ENCODE results near the gene CCDC190. TPM values are rescaled to one million over a fixed set of nuclear protein-coding genes. Genes with fewer than 3 reads are reported as not detected.
"Not testable (repeated sequence)": the region's sequence is repeated elsewhere in the genome, so short reads cannot be mapped to it uniquely, and the experiment has no call there.

Gene CCDC190
- polyA plus RNA-seq, 12 donors: 2.6 to 16.3 (median 7.5) TPM; not detected in 2

DNA sequence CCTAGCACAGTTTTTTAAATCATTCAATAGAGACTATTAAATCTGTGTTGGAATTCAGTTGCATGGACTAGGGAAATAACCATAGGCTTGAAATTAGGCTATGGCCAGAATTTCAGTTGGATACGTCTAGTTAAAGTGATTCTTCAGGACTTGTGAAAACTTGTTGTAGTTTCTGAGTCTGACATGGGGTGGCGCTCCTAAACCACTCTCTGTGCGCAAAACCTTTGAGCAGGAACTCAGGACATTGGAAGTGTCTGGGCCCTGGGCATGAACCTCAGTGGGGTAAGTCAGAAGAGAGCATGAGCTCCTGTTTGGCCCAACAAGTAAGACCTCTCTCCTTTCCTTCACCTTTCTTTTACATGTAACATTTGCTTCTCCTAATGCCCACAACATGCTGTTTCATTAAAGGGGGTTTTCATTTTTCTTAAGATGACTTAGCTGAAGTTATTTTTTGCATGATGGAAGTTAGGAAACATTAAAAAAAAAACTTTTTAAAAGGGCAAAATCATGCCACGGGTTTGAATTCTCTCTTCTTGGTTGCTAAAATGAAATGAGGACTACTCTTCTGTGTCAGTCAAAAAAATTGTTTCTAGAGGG, 17.1 kb upstream of the CCDC190 start:
- DNase-seq: peak; percentile 31

DNA sequence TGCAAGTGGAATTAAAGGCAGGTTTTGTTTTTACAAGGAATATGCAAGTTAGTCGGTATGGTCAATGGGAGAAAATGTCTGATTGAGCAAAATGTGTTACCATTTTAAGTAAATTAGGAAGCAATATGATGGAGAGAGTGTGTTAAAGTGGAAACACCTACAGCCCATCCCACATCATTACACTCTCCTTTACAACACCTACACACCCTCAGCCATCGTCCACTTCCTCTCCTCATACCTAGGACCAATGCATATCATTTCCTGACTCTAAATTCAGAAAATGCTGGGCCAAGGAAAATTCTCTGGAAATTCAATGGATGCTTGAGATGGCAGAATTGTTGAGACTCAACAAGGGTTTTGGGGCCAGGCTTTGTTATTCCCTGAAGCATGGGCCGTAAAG, 16.4 kb upstream of the CCDC190 start:
- no peak for DNase-seq

DNA sequence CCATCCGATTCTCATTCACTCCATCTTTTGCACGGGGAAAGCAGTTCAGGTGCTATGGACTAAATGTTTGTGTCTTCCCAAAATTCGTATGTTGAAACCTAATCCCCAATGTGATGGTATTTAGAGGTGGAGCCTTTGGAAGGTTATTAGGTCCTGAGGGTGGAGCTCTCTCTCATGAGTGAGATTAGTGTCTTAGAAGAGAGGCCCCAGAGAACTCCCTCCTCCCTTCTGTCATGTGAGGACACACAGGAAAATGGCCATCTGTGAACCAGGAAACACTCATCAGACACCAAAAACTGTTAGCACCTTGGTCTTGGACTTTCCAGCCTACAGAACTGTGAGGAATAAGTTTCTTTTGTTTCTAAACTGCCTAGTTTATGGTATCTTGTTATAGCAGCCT, 15.8 kb upstream of the CCDC190 start:
- DNase-seq: no peak

DNA sequence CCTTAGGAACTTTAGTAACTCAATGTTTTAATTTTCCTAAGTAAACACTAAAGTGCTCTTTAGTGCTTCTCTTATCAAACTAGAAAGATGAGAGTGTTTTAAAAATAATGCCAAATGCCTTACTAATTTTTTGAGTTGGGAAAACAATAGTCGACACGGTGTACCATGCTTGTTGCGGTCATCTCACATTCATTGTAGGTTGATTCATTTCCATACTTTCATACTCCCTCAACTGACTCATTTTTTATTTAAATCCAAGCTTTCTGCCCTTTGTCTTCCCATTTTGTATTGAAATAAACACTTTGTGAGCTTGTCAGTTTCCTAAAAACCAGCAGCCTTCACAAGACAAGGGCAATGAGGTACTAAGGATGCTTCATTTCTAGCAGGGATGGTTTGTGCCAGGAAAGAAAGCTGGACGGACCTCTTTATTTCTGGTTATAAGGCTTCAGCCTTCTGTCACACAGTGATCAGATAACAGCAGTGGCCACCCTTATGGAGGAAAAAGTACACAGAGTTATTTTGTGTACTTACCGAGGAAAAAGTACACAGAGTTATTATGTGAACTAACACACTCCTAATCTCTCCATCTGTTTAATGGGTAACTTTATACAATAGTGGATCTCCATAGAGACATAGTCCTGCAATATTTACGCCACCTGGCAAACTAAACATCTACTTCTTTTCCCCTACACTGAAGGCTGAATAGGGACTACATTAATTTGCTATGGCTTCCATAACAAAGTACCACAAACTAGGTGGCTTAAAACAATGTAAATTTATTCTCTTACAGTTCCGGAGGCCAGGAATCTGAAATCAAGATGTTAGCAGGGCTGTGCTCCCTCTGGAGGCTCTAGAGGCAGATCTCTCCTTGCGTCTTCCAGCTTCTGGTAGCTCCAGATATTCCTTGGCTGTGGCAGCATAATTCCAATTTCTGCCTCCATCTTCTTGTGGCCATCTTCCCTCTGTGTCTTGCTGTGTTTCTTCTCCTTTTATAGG, 13.0 kb upstream of the CCDC190 start:
- DNase-seq: no peak

DNA sequence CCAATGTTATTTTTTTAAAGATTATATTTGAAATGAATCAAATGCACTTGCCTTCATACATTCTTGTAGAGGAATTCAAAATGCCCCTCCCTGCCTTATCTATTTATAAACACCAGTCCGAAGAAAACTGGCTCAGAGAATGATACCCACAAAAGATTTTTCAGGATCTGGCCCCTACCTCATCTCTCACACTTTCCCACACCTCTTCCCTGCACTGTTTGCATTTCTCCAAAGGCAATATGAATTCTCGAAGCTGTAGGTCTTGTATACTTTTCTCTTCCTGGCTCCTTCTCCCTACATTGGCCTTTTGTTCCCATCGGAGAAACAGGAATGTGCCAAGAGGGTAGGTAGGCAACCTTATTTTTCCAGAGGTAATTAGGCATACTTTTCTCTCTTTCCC, 12.0 kb upstream of the CCDC190 start:
- DNase-seq: no peak

DNA sequence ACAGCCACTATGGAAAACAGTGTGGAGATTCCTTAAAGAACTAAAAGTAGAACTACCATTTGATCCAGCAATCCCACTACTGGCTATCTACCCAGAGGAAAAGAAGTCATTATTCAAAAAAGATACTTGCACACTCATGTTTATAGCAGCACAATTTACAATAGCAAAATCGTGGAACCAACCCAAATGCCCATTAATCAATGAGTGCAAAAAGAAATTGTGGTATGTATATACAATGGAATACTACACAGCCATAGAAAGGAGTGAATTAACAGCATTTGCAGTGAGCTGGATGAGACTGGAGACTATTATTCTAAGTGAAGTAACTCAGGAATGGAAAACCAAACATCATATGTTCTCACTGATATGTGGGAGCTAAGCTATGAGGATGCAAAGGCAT, 10.4 kb upstream of the CCDC190 start:
- not testable (repeated sequence) for DNase-seq

DNA sequence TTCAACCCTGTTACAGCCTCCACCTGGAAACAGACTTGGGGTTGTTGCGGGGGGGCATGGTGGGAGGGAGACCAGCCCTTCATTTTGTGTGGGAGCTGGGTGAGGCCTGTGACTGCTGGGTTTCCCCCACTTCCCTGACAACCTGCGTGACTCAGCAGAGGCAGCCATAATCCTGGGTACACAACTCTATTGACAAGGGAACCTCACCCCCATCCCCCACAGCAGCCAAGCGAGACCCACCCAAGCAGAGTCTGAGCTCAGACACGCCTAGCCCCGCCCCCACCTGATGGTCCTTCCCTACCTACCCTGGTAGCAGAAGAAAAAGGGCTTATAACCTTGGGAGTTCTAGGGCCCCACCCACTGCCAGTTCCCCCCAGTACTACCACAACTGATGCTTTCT, 8.0 kb upstream of the CCDC190 start:
- no peak for DNase-seq

DNA sequence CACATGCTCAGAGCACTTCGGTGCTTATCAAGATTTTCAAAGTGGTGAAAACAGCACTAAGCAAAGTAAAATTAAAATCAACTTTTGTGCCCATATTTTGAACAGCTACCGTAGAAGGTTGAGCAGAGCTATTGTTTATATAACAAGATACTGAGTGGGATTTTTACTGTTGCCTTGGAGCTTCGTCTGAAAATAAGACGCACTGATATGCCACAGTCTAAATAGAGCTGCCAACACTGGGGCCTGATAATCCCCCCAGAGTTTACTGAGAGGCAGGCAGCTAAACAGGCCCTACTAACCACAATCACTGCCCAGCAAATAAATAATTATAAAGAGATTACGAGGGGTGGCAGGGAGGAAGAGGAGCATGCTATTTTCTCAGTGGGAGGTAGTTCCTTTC, 650 bp upstream of the CCDC190 start:
- DNase-seq: no peak

DNA sequence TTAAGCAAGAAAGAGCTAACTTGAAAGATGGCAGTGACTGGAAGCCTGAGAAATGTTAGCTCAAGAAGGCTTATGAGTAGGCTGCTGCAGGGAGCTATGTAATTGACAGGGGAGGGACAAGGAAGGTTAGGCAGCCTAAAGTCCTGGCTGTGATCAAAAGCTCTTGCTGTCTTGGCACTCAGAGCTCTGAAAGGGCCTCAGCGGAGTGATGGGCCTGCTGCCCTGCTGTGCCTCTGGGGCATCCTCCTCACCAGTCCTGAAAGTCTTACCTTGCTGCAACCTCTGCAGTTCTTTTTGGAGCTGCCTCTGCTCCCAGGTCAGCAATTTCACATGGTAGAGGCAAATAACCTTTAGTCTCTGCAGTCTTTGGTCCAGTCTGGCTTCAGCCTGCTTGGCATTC, 1.8 kb downstream of the CCDC190 start:
- no peak for DNase-seq

DNA sequence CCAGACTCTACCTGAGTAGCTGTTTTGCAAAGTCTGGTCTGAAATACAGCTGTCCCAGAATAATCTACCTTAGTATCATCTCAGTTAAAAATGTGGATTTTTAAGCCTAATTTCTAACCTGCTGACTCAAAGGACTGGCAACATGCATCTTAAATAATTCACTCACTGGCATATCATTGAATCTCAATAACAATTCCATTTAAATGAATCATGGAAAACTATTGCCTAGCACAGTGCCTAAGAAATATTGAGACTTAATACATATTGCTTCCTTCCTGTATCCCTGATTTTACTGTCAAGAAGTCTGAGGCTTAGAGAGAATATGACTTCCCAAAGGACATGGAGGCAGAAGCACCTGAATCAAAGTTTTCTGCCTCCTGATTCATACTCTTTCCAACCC, 3.1 kb downstream of the CCDC190 start:
- no peak for DNase-seq

DNA sequence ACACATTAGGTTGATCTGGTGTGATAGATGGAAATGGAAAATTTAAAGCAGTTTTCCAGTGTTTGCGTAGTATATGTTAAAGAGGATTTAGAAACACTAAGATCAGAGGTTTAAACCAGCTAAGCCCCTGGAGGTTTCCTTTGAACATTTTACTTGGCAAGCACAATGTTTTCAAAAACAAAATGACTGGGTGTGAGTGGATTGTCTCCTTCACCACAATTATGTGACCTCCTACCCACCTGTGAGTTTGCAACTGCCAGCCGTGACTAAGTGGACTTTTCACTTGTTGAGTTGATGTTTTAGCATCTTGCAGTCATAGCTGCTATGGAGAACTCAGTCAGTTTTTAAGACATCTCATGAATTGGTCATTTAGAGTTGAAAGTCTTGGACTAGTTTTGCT, 4.7 kb downstream of the CCDC190 start:
- DNase-seq: no peak

DNA sequence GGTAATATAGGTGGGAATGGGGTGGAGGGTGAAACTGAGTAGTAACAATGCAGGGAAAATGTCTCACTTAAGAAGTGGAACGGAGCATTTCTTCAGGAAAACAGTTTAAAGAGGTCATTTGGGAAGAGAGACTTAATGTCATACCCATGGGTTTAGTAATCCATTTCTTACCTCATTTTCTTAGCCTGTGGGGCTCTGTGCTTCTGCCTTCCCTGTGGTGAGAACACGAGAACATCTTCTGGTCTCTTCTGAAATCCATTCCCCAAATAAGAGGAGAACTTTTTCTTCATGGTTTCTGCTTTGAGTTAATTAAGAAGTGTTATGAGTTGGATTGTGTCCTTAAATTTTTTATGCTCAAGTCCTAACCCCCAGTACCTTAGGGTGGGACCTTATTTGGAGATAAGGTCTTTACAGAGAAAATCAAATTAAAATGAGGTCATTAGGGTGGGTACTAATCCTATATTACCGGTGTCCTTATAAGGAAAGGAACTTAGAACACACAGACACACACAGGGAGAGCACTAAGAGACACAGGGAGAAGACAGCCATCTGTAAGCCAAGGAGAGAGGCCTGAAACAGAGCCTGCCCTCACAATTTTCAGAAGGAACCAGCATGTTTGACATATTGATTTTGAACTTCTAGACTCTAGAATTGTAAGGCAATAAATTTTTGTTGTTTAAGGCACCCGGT, 5.4 kb downstream of the CCDC190 start:
- no peak for DNase-seq

DNA sequence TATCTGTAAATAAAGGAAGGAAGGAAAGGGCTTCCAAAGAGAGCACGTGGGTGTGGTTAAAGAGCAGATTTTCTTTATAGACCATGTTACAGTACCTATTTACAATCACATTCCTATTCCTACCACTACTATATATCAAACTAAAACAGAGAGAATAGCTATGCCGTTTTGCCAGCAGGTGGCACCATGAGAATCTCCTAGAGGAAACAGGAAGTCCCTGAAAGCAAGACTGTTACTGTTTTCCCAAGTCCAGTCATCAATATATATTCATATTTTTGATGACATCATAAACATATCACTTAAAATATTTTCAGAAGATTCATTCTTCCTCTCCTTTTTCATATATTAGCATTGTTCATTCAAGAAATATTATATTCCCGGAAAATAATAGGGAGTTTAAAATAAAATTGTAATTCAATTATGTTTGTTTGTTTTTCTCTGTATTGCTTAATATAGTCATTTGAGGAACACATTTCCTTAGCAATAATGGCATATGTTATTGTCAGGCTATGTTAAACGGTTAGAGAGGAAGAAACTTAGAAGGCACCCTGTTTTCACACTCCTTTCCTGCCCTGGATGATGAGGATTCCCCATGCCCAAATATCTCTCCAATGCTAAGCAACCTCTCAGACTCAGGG, 6.6 kb downstream of the CCDC190 start:
- DNase-seq: peak; percentile 41

DNA sequence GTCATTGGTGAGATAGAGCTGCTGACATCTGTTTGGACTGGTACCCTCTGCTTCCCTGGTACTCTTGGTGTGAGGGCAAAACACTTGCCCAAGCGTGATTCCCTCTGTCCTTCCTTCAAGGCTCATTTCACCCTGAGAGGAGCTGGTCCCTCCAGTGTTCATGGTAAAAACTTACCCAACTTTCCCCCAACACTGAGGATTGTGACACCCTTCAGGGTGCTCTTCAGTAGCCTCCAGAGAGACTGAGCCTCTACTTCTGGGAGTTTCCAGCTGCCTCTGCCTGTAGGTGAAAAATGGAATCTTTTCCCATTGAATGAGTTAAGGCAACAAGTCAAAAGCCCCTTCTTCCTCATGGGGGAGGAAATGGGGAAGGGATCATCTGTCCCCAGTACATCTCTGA, 9.6 kb downstream of the CCDC190 start:
- no peak for DNase-seq

DNA sequence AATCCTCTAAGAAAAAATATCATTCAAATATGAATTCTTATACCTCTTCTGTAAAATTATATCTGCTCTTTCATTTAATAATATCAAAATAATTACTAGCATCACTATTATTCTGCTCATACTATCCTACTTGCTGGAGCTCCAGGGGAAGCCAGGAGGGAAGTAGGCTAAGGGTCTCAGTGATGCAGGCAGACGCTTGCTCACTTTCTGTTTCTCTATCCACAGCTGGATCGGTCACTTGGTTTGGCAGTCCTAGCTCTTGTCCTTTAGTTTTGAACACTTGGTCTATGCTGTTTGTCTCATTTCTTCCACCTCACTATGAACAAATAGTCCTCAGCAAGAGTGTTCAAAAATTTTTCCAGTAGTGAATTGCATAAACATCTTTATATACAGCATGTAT, 11.3 kb downstream of the CCDC190 start:
- DNase-seq: no peak

DNA sequence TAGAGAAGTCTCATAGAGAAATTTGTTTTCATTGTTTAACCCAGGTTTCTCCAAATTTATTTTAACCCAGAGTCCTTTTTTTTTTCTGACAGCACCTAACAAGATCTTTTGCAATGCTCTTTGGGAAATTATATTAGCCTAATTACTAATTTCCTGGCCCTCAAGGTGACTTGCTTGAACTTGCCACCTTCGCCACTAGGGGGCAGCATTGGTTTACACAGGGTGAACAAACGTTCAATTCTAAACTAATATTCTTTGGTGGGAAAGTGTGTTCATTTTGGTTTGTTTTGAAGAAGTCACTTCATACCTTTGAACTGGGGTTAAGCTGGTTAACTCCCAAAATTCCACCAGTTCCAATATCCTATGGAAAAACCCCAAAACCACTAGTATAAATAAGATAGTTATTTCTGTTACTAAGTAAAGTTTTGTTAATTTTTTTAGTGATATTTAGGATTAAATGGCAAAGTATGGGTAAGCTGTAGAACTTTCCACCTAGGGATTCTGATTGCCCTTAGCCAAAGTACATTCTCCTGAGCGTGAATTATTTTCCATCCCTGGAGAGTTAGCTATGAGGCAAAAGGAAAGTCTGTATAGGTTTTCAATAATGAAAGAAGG, 13.0 kb downstream of the CCDC190 start:
- DNase-seq: peak; percentile 53

DNA sequence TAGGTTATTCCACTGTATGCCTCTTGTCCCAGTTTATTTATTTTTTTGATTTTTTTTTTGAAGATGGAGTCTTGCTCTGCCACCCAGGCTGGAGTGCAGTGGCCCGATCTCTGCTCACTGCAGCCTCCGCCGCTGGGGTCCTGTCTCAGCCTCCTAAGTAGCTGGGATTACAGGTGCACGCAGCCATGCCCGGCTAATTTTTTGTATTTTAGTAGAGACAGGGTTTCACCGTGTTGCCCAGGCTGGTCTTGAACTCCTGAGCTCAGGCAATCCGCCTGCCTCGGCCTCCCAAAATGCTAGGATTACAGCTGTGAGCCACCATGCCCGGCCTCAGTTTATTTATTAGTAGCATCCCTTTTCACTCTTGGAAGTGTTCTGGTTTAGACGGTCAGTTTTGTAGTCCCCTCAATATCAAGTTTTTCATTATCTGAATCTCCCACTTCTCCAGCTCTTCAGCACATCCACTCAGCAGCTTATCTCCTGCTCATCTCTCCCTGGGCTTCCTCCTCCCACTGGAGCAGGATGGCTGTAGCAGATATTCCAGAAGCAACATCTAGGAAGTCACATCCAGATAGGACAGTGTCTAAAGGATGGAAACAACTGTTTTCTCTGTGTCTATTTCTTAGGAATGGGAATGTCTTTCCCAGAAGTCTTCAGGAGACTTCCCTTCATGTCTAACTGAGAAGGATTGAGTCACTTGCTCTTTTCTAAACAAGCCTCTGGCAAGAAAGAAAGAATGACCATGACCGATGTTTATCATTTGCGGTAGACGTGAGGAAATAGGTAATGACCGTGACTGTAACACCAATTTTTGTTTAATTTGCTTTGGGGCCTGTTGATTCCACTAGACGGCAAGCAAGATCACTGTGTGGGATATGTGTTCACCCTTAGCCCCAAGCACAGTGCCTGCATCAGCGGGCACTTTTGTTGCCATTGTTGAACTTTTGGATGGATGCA, 14.4 kb downstream of the CCDC190 start:
- no peak for DNase-seq

DNA sequence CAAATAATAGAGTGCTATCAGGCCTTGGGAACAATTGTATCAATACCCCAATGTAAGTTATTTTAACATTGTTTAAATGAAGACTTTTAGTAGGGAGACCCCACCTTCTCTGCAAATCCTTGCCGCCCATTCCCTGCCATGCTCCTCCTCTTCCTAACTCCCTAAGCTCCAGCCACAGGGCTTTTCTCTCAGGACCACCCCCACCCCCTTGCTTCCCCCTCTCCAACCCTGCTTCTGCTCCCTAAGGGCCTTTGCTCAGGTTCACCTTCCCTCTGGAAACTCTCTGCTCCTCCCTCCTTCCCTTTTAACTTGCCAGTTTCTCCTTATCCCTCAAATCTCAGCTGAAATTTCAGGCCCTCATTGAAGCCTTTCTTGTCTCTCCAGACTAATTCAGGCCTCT, 16.8 kb downstream of the CCDC190 start:
- DNase-seq: no peak

DNA sequence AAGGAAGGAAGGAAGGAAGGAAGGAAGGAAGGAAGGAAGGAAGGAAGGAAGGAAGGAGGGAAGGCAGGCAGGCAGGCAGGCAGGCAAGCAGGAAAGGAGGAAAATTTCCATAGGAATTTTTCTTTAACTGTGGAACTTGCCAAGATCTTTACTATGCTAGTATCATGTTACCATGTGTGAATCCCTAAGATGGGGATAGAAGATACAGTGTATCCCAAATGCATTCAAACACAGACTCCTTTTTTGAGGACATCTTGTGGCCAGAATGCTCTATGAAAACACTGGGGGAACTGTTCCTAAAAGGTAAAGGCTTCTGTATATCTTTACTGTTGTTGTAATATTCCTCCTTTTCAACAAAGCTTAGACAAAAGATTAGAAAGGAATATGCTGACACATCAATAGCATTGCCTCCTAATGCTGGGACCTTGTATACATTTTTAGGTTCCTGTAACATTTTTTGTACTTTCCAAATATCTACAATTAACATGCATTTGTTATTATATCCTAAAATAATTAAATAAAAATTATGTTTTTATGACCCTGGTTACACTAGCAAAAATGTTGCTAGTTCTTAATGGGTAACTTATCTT, 20.6 kb downstream of the CCDC190 start:
- DNase-seq: no peak

DNA sequence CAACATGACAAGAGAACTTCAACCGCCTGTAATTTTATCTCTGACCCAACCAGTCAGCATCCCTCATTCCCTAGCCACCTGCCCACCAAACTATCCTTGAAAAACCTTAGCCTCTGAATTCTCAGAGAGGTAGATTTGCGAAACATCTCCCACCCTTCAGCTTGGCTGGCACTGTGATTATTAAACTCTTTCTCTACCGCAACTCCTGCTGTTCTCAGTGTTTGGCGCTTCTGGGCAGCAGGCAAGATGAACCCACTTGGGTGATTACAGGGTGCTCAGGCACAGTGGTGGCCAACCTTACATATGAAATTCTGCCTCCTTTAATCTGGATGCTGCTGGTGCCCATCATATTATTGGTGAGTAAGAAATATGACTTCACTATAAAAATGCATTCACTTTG, 22.1 kb downstream of the CCDC190 start:
- no peak for DNase-seq

Data from muscle of arm (tissue), 12 donors.